Fibroblast of lung (primary cell): ENCODE results near the gene SLC7A6OS. TPM values are rescaled to one million over a fixed set of nuclear protein-coding genes. Genes with fewer than 3 reads are reported as not detected.

ENCODE experiments used
- DNase-seq, 2 donors: peaks; one replicate each; pipeline versions ENCODE4 v3.0.0 to v3.0.0-alpha.2; 2010; ENCODE audit warnings: low read depth in 2 of 2
- H2AFZ ChIP-seq: 2 replicates; pipeline ENCODE4 v1.5.1; 2012; ENCODE audit warnings: low read length, control low read depth, inconsistent platforms
- H3K27ac ChIP-seq: 2 replicates; pipeline ENCODE4 v1.5.1; 2011; ENCODE audit warnings: low read length, control low read depth; ENCODE audit not compliant: insufficient read depth
- H3K27me3 ChIP-seq: 2 replicates; pipeline ENCODE4 v1.5.1; 2011; ENCODE audit warnings: mild to moderate bottlenecking, low read length; ENCODE audit not compliant: control insufficient read depth, insufficient read depth
- H3K36me3 ChIP-seq: 2 replicates; pipeline ENCODE4 v1.5.1; 2011; ENCODE audit warnings: low read length; ENCODE audit not compliant: control insufficient read depth, insufficient read depth
- H3K4me1 ChIP-seq: 2 replicates; pipeline ENCODE4 v1.5.1; 2011; ENCODE audit warnings: low read length; ENCODE audit not compliant: control insufficient read depth, insufficient read depth; ENCODE audit errors: extremely low read depth
- H3K4me2 ChIP-seq: 2 replicates; pipeline ENCODE4 v1.5.1; 2011; ENCODE audit warnings: low read length, control low read depth; ENCODE audit not compliant: insufficient read depth; ENCODE audit errors: extremely low read depth
- H3K4me3 ChIP-seq, 4 experiments: fragments of 200-600 bp in 1 of 4; sonication (generic) in 1 of 4; replicated peaks in 1 of 4; 2 replicates each; pipeline ENCODE4 v1.5.1; 2011 to 2016; ENCODE audit warnings: low read length in 4 of 4, low read depth in 3 of 4, mild to moderate bottlenecking in 3 of 4, control low read depth in 2 of 4, inconsistent platforms in 1 of 4, mixed read lengths in 1 of 4; ENCODE audit not compliant: insufficient read depth in 1 of 4; ENCODE audit errors: control extremely low read depth in 1 of 4
- H3K79me2 ChIP-seq: 2 replicates; pipeline ENCODE4 v1.5.1; 2012; ENCODE audit warnings: mild to moderate bottlenecking, low read length, inconsistent platforms; ENCODE audit not compliant: control insufficient read depth, insufficient read depth
- H3K9ac ChIP-seq: 2 replicates; pipeline ENCODE4 v1.5.1; 2011; ENCODE audit warnings: mild to moderate bottlenecking, low read length, control low read depth; ENCODE audit not compliant: insufficient read depth
- H3K9me3 ChIP-seq: 2 replicates; pipeline ENCODE4 v1.5.1; 2012; ENCODE audit warnings: low read depth, low read length; ENCODE audit not compliant: control insufficient read depth, insufficient read depth
- H4K20me1 ChIP-seq: 2 replicates; pipeline ENCODE4 v1.5.1; 2011; ENCODE audit warnings: low read length; ENCODE audit not compliant: control insufficient read depth, insufficient read depth; ENCODE audit errors: extremely low read depth
- CTCF ChIP-seq, 2 donors: IDR thresholded peaks in 1 of 2; conservative IDR thresholded peaks in 1 of 2; 1 replicate in 1 of 2; 2 replicates in 1 of 2; pipeline ENCODE4 v1.5.1; 2011 to 2012; ENCODE audit warnings: low read length in 2 of 2, control low read depth in 1 of 2, inconsistent platforms in 1 of 2, low read depth in 1 of 2, mild to moderate bottlenecking in 1 of 2
- EZH2 ChIP-seq: IDR thresholded peaks from 2 replicates; pipeline ENCODE4 v1.5.1; 2012; ENCODE audit warnings: low read length, control low read depth, mild to moderate bottlenecking; ENCODE audit errors: missing control alignments
- polyA plus RNA-seq, 2 donors: library from polyadenylated mRNA; depleted of rRNA in 1 of 2; stranded (reverse) in 1 of 2; unstranded in 1 of 2; fragments of >200 nt; gene quantifications; 2 replicates each; pipeline ENCODE4 v1.2.1, GENCODE V29; 2011 to 2012; ENCODE audit warnings: missing spikeins in 1 of 2
- total RNA-seq: library from RNA; depleted of rRNA; stranded (reverse); fragments of >200 nt; gene quantifications from 2 replicates; pipeline ENCODE4 v1.2.1, GENCODE V29; 2014

SLC7A6OS gene
- total and polyA plus RNA-seq, 2 donors (not counting 1 experiment from before 2014, with no cell fraction given) = 8.7 to 19.5 TPM

- H3K9ac ChIP-seq = no peak overlapping the region
- H4K20me1 ChIP-seq = no peaks in the 10 kb centered on the region
- no peaks in the 10 kb centered on the region for H3K4me1 ChIP-seq
- no peak overlapping the region for H3K4me3 ChIP-seq
- H3K36me3 ChIP-seq = peaks cover 27% of the 10 kb centered on the region
- no peak for DNase-seq
- H3K79me2 ChIP-seq = no peaks in the 10 kb centered on the region
- TF ChIP-seq EZH2 = no peak
- no peak overlapping the region for H3K27ac ChIP-seq
- H3K9me3 ChIP-seq = no peaks in the 10 kb centered on the region
- H3K27me3 ChIP-seq = no peaks in the 10 kb centered on the region
- no peak overlapping the region for H3K4me2 ChIP-seq
- H2AFZ ChIP-seq = no peak overlapping the region
Measured at GRCh38 chr16:68353366-68353765, 42.6 kb upstream of the SLC7A6OS start.

DNA sequence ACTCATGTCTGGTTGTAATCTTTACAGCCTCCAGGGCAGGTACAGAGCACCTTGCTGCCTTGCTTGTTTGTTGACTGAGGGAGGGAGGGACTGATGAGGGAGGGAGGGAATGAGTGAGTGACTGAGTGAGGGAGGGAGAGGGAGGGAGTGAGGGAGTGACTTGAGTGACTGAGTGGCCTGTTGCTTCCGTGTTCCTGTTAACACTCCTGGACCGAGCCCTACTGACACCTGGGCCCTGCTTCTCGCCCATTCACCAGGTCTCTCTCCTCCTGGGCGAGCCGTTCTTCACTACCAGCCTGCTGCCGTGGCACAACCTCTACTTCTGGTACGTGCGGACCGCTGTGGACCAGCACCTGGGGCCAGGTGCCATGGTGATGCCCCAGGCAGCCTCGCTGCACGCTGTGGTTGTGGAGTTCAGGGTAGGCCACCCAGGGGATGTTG is 41.3 kb upstream of the SLC7A6OS start:
- Histone ChIP-seq H2AFZ (no peak overlapping the region), H3K4me1 (no peaks in the 10 kb centered on the region), H3K4me3 (no peak overlapping the region), H3K27ac (no peak overlapping the region), H3K27me3 (no peaks in the 10 kb centered on the region), H3K36me3 (peaks cover 27% of the 10 kb centered on the region), H3K9ac (no peak overlapping the region), H3K9me3 (no peaks in the 10 kb centered on the region), H3K4me2 (no peak overlapping the region), H3K79me2 (no peaks in the 10 kb centered on the region), H4K20me1 (no peaks in the 10 kb centered on the region)
- TF ChIP-seq CTCF (conservative IDR thresholded peaks at IDR 0.05 in 1 of 2, IDR thresholded peaks at IDR 0.05 in 1 of 2; ENCODE audit: low read depth in 1 of 2, low read length in 2 of 2) = no peak
- no peak for DNase-seq

GRCh38 chr16:68351463-68351862 is 40.7 kb upstream of the SLC7A6OS start:
- TF ChIP-seq CTCF (conservative IDR thresholded peaks at IDR 0.05 in 1 of 2, IDR thresholded peaks at IDR 0.05 in 1 of 2; ENCODE audit: low read depth in 1 of 2, low read length in 2 of 2) = no peak
- no peak for TF ChIP-seq EZH2
- H4K20me1 ChIP-seq = no peaks in the 10 kb centered on the region
- H3K36me3 ChIP-seq = peaks cover 25% of the 10 kb centered on the region
- no peak overlapping the region for H3K4me2 ChIP-seq
- H3K9ac ChIP-seq = no peak overlapping the region
- H3K79me2 ChIP-seq = no peaks in the 10 kb centered on the region
- no peak overlapping the region for H3K4me3 ChIP-seq
- H3K4me1 ChIP-seq = no peaks in the 10 kb centered on the region
- H3K27me3 ChIP-seq = no peaks in the 10 kb centered on the region
- no peaks in the 10 kb centered on the region for H3K9me3 ChIP-seq
- H2AFZ ChIP-seq = no peak overlapping the region
- no peak for DNase-seq
- no peak overlapping the region for H3K27ac ChIP-seq
